GM18868 (cell line): ENCODE measurements around the gene RSPH9.
"Not testable (repeated sequence)": the region's sequence is repeated elsewhere in the genome, so short reads cannot be mapped to it uniquely, and the experiment has no call there.

Source experiments
- ATAC-seq: cut with Tn5 transposase; IDR thresholded peaks from one replicate; pipeline ENCODE4 v1.9.1; 2021; ENCODE audit warnings: mild to moderate bottlenecking, moderate library complexity; ENCODE audit not compliant: unreplicated experiment

Gene RSPH9

DNA sequence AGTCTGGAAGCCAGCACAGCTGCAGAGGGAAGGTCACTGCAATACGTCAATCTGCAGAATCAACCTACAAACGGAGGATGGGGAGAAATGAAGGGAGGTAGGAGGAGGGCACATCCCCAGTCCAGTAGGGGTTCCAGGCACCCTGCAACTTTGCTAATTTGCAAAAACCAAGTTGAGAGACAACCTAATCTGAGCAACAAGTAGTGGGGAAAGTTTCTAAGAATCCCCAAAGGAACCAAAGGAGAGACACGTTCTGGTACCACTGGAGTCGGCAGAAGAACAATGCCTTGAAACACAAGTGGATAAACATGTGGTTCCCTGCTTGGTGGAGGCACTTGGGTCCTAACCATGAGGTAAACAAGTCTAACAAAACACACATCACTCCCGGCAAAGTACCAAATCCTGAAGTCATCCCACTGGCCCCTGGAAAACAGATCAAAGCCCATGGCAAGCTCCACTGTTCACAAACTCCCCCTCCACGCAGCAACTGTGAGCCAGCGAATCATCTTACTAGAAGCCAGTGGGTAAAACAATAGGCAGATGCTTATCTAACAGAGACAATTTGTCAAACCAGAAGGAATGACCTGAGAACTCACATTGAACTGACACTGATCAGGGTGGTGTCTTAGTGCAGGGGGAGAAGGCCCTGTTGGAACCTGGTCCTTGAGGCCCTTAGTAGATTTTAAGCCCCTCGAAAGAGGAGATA lies 38.0 kb downstream of the RSPH9 start:
- ATAC-seq: no peak

DNA sequence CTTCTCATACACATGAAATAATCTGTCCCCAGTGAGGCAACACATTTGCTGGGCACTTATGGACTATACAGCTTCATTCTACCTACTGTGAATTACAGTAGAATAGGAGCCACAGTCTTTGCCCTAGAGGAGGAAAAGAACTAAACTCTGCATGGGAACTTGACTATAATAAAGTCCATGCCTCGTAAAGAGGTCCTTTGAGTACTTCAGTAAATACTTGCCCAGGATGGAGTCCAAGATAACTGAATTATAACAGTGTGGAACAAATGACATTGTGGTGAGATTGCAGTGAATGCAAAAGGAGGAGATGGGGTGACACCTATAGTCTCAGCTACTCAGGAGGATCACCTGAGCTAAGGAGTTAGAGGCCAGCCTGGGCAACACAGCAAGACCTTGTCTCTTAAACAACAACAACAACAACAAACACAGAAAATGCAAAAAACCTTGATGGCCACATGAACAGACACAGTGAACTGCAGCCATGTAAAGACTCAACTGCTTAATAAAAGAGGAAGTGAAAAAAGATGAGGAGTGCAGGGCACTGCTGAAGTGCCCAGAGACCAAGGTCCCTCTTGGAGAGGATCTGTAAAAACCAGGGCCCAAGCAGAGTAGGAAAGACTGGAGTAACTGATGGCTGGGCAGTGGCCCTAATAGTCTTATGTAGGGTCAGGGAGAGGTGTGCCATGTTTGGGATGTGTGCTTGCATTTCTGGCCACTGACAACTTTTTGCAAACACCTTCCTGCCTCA lies 39.0 kb downstream of the RSPH9 start:
- peak; percentile 52 for ATAC-seq

DNA sequence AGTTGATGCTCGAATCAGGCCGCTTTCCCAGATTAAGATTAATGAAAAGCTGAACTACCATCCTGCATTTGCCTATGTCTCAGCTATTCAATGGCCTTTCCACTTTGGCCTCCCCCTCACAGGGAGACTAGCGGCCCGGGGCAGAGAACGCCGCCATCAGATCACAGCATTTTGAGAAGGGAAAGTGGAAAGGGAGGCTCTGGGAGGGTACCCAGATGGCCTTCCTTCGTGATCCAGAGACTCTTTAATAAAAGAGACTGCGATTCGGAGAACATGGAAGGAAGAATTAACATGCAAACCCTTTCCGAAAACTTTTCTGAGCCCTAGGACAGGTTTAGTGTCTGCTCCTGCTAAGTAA lies 42.2 kb downstream of the RSPH9 start:
- no peak for ATAC-seq

DNA sequence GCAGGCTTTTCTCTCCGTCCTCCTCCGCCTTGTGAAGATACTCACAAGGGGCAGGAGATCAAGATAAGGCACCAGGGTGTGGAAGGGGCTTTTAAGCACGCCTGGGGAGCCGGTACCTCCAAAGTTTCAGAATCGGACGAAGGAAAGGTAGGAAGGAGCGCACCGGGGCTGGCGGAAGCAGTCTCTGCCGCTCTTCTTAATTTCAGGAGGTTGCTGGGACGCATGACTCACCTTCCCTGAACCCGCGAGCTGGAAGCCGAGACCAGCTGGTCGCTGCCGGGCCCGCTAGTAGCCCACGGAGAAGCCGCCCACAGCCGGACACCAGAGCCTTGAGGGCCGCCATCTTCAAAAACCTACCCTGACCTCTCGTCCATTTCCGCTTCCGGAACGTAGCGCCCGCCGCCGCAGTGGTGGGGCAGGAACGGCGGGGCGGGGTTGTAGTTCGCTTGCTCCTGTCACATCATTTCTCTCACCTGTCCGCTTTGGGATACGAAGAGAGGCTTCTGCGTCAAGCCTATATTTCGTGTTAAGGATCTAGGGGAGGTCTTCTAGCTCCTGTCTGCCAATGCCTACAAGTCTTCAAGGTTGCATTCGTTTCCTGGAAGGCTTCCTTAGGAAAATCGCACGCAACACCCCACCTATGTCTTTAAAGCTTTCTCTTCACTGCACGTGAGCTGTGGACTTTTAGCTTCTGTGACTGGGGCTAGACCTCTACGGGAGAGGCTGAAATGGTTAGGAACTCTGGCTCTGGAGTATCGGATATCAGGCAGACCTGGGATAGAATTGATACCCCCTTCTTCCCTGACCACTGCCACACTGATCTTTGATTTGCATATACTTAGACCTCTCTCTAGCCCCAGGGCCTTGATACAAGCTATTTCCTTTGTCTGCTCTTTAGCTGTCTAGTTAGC lies 42.9 kb downstream of the RSPH9 start, which contains the start of gene MRPS18A:
MRPS18A (minus strand) TSS at position 355 of the 911 bp plus-strand sequence; CDS start at position 343, 12 bp downstream.
- peak; percentile 89 for ATAC-seq

DNA sequence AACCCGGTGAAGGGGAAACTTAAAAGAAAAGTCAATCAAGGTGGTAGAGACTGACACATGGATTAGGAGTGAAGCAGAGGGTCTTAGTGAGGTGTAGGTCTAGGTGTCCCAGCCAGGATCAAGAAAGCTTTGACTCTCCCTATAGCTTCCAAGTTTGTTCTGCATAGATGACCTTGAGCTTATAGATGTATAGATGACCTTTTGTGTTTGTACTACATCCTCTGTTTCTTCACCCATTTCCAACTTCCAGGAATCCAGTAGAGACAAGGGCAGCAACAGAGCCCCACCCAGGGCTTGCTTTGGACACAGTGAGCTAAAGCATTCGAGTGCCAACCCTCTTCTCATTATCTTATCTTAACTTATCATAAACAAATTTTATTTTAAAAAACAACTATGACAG lies 44.6 kb downstream of the RSPH9 start:
- no peak for ATAC-seq

DNA sequence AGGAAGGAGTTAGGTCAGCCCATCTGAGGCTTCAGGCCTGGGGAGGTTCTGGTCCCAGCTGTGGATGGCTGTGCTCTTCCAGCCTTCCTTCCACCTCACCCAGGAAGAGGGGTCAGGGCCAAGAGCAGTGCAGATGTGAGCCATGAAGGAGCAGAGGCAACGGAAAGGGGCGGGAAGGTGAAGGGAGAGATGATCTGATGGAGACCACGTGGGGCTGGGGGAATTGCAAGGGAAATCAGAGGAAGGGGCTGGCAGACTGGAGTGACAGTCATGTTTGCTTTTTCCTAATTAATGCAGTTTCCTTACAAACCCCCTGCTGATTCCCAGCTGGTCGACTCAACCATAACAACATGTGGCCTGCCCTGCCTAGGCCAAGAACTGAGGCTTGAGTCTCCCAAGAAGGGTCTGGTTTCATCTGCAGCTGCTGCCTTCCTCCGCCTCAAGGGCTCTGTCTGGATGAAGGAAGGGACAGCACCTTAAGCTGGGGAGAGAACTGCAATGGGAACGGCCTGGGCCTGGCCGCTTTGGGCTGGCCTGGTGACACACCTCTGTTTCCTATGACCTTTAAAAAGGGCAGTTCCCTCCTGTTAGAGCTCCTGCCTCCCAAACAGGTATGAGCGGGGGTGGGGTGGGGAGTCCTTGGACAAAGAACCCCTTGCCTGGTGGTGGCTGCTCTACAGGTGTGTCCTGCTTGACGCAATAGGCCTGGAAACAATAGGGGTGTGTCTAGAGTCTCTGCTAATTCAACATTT lies 50.6 kb downstream of the RSPH9 start:
- no peak for ATAC-seq

DNA sequence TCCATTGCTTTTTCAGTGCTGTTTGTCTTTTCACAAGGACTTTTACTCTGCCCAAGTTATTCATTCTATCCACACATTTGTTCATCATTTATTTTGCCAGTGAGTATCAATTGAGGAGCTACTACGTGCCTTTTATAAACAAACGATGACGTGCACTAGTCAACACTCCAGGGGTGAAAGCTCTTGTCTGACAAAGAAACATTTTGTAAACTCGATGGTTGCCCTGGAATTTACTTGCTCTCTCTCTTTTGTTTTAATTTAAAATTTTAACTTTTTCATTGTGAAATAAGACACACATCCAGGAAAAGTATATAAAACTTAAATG lies 51.1 kb downstream of the RSPH9 start:
- no peak for ATAC-seq

DNA sequence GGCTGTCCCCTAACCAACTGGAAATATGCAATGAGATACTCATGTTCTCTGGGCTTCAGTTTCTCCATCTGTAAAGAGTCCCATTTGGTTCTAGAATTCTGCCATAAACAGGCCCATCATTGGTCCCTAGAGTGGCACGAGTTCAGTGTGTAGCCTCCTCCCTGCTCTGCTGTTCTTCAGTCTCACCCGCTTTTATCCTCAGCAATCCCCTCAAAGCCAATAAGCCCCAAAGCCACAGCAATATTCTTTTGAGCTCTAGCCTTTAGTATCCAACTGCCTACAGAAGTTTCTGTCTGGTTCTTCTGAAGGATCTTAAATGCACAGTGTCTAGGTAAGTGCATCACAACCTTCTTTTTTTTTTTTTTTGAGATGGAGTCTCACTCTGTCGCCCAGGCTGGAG lies 52.6 kb downstream of the RSPH9 start:
- ATAC-seq: no peak

DNA sequence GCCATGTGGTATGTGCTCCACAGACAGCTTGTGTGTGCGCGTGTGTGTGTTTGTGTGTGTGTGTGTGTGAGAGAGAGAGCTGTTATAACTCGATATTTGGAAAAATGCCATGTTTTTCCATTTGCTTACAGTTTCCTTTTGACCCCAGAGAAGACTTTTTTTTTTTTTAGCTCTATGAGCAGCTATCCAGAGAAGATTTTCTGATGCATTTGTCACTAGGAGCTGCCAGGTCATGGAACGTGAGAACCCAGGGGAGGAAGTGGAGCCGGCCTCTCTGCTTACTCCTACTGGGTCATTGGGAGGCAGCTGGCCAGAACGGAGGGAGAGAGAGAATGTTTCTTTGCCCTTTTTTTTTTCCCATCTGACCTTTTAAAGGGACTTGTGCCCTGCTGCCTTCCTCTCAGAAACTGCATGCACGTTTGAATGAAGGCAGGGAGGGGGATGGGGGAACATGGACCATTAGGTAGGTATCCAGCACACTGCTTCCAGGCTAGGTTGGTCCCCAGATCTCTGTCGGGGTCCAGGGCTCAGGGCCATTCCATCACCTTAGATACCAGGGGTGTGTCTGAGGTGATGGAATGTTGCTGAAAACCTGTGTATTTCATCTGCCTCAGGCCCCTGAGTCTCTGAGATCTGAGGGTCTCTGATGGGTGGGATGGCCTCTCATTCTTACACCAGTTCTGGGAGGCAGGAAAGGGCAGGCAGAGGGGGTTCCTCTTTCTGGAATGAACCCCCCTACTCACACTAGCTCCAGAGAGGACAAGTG lies 53.9 kb downstream of the RSPH9 start:
- no peak for ATAC-seq

DNA sequence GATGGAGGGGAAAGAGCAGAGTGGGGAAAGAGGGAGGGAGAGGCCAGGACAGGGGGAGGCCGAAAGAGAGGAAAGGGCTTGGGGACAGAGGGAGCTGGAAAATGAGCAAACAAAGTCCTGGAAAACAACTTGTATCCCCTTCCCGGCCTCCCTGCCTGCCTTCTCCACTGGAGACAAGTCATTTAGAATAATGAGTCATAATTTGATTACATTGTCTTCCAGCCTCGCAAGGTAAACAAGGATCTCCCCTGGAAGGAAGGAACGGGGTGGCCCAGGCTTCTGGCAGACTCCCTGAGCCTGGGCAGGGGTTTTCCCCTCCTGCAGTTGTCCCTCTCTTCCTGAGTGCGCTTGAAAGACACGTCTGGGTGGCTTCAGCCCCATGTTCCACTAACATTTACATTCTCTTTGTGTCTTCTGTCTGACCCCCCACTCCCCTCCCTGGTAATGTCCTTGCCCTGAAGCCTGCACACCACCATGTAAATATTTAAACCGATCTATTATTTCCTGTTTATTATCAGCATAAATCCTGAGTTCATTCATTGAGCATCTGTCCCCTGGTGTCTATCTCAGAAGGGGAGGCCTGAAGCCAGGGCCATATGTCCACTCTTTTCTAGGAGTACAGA lies 54.8 kb downstream of the RSPH9 start:
- no peak for ATAC-seq

DNA sequence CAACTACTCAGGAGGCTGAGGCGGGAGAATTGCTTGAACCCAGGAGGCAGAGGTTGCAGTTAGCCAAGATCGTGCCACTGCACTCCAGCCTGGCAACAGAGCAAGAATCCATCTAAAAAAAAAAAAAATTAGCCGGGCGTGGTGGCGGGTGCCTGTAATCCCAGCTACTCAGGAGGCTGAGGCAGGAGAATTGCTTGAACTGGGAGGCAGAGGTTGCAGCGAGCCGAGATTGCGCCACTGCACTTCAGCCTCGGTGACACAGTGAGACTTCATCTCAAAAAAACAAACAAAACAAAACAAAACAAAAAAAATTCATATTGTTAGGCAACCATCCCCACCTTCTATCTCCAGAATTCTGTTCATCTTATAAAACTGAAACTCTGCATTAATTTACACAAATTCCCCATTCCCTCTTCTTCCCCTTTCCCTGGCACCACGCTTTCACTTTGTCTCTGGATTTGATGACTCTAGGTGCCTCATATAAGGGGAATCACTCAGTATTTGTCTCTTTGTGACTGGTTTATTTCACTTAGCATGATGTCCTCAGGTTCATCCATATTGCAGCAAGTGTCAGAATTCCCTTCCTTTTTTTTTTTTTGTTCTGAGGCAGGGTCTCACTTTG lies 56.2 kb downstream of the RSPH9 start:
- not testable (repeated sequence) for ATAC-seq

DNA sequence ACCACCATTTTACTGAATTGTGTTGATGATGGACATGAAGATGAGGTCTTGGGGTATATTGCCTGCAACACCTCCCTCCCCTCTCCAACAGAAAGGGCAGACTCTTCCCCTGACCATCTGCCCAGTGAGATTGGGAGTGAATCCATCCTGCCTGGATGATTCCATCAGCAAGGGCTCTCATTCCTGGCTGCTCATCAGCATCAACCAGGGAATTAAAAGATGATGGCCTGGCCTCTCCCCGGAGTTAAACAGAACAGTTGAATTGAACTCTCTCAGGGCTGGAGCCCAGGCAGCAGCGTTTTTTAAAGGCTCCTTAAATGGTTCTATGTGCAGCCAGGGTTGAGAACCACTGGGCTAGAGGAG lies 57.3 kb downstream of the RSPH9 start:
- no peak for ATAC-seq

DNA sequence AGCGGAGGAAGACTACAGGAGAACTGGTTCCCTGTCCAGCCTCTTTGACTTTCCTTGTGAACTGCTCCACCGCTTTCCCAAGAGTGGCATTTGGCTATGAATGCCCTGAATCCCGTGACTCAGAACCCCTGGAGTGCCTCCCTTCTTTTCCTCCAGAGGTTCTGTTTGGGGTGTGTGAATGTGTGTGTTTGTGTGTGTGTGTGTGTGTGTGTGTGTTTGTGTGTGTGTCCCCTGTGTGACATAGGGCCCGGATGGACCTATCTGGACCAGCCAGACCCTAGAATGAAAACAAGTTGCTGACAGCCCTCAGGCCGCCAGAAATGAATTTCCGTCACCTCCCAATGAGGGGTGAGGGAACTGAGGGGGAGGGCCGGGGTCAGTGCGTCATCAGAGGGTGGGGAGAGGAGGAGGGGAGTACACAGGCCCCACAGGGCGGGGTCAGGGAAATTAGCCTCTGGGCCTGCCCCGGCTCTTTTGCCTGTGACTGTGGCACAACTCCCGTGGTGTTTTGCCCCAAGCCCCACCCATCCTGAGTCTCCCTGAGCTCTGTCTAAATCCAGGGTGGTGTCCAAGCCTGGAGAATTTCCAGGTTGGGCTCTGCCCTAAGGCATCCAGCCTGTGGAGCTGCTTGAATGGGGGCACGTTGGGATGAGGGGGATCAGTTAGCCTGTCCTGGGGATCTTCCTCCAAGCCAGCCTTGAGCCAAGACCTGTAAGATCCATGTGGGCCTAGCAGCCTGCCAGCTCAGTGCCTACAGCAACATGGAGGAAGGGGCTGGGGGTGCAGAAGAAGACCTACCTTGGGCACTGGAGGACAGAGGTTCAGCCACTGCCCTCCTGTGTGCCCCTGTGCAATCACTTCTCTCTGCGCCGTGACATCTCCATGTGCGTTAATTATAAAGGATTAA lies 58.0 kb downstream of the RSPH9 start:
- peak; percentile 64 for ATAC-seq

DNA sequence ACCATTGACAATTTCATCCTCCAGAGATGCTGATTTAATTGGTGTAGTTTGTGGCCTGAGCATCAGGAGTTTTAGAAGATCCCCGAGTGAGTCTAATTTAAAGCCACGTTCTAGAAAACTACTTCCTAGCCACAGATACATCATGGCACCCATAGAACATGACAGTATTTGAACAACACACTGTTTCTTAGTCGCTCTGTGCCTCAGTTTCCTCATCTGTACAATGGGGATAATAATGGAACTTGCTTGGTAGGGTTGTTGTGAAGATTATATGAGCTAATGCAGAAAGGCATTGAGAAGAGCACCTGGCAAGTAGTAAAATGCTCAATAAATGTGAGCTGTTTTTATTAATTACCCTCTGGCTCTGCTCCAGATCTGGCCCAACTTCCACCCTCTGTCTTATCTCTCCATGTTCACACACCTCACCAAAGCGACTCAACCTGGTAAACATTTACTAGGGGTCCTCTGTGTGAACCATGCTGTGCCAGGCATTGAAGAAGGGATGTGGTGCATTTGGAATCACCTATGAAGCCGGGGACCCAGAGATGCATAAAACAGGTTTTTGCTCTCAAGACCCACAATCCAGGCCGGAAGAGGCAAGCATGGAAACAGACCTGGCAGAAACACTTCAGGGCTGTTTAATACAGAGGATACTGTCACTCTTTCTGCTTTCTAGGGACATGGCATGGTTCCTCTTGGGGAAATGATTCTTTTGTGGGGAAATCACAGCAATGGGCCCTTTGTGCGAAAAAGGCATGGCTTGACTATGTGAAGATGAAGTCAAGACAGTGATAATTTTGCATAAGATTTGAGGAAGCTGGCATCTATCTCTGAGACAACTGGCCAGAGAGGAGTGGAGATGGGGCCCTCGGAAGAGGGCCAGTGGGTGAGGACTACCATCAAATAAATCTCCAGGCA lies 58.9 kb downstream of the RSPH9 start:
- no peak for ATAC-seq

DNA sequence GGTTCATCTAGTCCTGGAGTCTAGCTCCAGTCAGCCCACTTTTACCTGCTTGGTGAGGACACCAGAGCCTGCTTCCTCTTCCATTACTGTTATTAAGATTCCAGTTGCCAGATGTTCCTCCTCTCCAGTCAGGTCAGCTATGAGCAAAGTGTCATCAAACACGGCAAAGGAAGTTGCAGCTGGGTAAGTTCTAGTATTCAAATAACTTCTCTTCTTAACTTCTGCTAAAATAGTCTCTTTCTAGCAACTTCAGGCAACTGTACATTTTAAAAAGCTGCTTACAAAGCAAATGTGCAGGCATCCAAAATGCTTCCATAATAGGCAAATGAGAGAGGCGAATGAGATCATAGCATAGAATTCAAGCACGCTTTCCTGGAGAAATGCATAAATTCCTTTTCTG lies 61.2 kb downstream of the RSPH9 start:
- ATAC-seq: no peak

DNA sequence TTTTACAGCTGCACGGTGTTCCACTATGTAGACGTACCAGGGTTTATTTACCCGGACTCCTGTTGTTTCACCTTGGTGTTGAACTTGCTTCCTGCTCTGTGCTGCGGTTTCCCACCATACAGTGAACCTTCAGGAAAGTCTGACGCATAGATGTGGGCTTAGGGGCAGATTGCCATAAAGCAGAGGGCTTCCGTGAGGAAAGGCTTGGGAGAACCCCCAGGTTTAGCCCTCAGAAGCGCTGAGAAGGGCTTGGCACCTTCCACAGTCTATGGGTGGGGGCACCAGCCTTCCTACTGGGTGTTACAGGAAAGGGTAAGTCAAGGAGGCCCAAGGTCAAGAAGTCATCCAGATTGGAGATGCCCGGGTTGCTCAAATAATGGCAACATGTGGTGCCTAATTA lies 62.0 kb downstream of the RSPH9 start:
- no peak for ATAC-seq

DNA sequence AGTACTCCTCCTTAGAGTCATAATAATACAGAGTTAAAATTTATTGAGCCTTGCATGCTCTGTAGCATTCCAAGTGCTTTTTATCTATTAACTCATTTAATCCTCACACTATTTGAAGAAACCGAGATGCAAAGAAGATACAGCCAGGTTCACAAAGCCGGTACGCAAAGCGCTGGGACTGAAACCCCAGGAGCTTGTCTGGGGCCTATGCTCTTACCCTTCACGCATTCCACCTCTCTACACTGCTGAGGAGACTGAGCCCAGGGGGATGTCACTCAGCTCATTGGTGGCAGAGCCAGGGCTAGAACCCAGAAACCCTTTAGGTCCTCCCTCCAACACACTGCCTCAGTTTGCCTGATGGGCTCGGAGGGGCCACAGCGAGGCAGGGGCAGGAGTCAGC lies 62.4 kb downstream of the RSPH9 start:
- no peak for ATAC-seq
